Natural killer cell (primary cell): ENCODE measurements around the gene OR6C3. TPM values are rescaled to one million over a fixed set of nuclear protein-coding genes. Genes with fewer than 3 reads are reported as not detected.

Experiments
- ATAC-seq, 3 donors: fragments of 150-1000 bp in 2 of 3; fragments of 200-7000 bp in 1 of 3; cut with Tn5 transposase; 1 replicate in 1 of 3; 2 replicates in 2 of 3; pipeline ENCODE4 v1.10.0; 2021; ENCODE audit warnings: mild to moderate bottlenecking in 2 of 3, moderate library complexity in 2 of 3
- DNase-seq, 2 donors: peaks; one replicate each; pipeline versions ENCODE4 v3.0.0 to v3.0.0-alpha.2; 2013 to 2021; ENCODE audit warnings: mixed read lengths in 1 of 2
- H3K27ac ChIP-seq: one replicate; pipeline ENCODE4 v1.5.1; 2013; ENCODE audit warnings: mild to moderate bottlenecking, low read length
- H3K27me3 ChIP-seq: one replicate; pipeline ENCODE4 v1.6.1; 2013; ENCODE audit warnings: low read length; ENCODE audit not compliant: control insufficient read depth, insufficient read depth
- H3K36me3 ChIP-seq: one replicate; pipeline ENCODE4 v1.6.1; 2013; ENCODE audit warnings: low read length; ENCODE audit not compliant: control insufficient read depth, insufficient read depth
- H3K4me1 ChIP-seq: one replicate; pipeline ENCODE4 v1.6.1; 2013; ENCODE audit warnings: low read length; ENCODE audit not compliant: control insufficient read depth, insufficient read depth
- H3K4me3 ChIP-seq: one replicate; pipeline ENCODE4 v1.5.1; 2013; ENCODE audit warnings: low read length
- H3K9me3 ChIP-seq: one replicate; pipeline ENCODE4 v1.6.1; 2013; ENCODE audit warnings: low read length; ENCODE audit not compliant: control insufficient read depth, insufficient read depth
- H3K27ac Mint-ChIP-seq, 2 donors: one replicate each; pipeline ENCODE4 v1.8.0; 2022; ENCODE audit warnings: mild to moderate bottlenecking in 2 of 2, mixed read lengths in 2 of 2, moderate library complexity in 1 of 2
- H3K27me3 Mint-ChIP-seq, 2 donors: one replicate each; pipeline ENCODE4 v1.8.0; 2022; ENCODE audit warnings: low read depth in 2 of 2, mixed read lengths in 2 of 2
- H3K36me3 Mint-ChIP-seq: one replicate; pipeline ENCODE4 v1.8.0; 2022; ENCODE audit warnings: mixed read lengths
- H3K4me1 Mint-ChIP-seq, 2 donors: one replicate each; pipeline ENCODE4 v1.8.0; 2022; ENCODE audit warnings: mixed read lengths in 2 of 2
- H3K4me3 Mint-ChIP-seq: one replicate; pipeline ENCODE4 v1.8.0; 2022; ENCODE audit warnings: mild to moderate bottlenecking, moderate library complexity, mixed read lengths
- H3K9me3 Mint-ChIP-seq, 2 donors: one replicate each; pipeline ENCODE4 v1.8.0; 2022; ENCODE audit warnings: mixed read lengths in 2 of 2
- WGBS: methylation state at CpG from one replicate; pipeline ENCODE4 v1.1.7; 2013; ENCODE audit warnings: missing lambda C conversion rate; ENCODE audit not compliant: insufficient coverage; 5-methylcytosine and 5-hydroxymethylcytosine counted together
- intact Hi-C: fragments of 100-400 bp; cut with micrococcal nuclease; formaldehyde crosslinking; loops from one replicate; pipeline ENCODE4 v1.14.2; 2022
- total RNA-seq, 4 donors: library from RNA; stranded (reverse); fragments of 120-200 nt in 1 of 4; gene quantifications; one replicate each; pipeline versions ENCODE4 v1.2.3 to v1.2.4, GENCODE V29; 2013 to 2022
- TF ChIP-seq, protein P1 (sequence below): fragments of 200-600 bp; IDR thresholded peaks from one replicate; pipeline ENCODE4 v1.8.0; 2022; ENCODE audit warnings: antibody characterized with exemption

OR6C3 gene
- not detected for total RNA-seq
- not detected for total RNA-seq (2013)

GRCh38 chr12:55330446-55330845 is at the start of gene OR6C3:
TSS of gene OR6C3 (plus strand) at chr12:55330746. CDS start at chr12:55331701, 955 bp downstream.
- H3K4me3 ChIP-seq = no peak within 1 kb of the TSS
- no peaks in the 10 kb centered on the region for H3K9me3 ChIP-seq
- DNase-seq = no peak
- no peaks in the 10 kb centered on the region for H3K36me3 ChIP-seq
- H3K27ac Mint-ChIP-seq = no peak within 1 kb of the TSS
- intact Hi-C loops = no loop called here
- no peaks in the 10 kb centered on the region for H3K9me3 Mint-ChIP-seq
- no peak within 1 kb of the TSS for H3K27ac ChIP-seq
- H3K27me3 ChIP-seq = peaks cover 2% of the 10 kb centered on the region
- no peaks in the 10 kb centered on the region for H3K36me3 Mint-ChIP-seq
- 86% methylated on average over 1 of the region's 1 CpG for WGBS
- H3K27me3 Mint-ChIP-seq = peaks cover 4% of the 10 kb centered on the region in 2 donors
- no peak for ATAC-seq
- no peaks in the 10 kb centered on the region for H3K4me1 Mint-ChIP-seq
- no peaks in the 10 kb centered on the region for H3K4me1 ChIP-seq
- no peak within 1 kb of the TSS for H3K4me3 Mint-ChIP-seq
- TF ChIP-seq, protein P1, sequence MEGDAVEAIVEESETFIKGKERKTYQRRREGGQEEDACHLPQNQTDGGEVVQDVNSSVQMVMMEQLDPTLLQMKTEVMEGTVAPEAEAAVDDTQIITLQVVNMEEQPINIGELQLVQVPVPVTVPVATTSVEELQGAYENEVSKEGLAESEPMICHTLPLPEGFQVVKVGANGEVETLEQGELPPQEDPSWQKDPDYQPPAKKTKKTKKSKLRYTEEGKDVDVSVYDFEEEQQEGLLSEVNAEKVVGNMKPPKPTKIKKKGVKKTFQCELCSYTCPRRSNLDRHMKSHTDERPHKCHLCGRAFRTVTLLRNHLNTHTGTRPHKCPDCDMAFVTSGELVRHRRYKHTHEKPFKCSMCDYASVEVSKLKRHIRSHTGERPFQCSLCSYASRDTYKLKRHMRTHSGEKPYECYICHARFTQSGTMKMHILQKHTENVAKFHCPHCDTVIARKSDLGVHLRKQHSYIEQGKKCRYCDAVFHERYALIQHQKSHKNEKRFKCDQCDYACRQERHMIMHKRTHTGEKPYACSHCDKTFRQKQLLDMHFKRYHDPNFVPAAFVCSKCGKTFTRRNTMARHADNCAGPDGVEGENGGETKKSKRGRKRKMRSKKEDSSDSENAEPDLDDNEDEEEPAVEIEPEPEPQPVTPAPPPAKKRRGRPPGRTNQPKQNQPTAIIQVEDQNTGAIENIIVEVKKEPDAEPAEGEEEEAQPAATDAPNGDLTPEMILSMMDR = no peak

GRCh38 chr12:55280991-55281390 is 49.6 kb upstream of the OR6C3 start:
- Histone ChIP-seq H3K4me1 (no peaks in the 10 kb centered on the region), H3K27me3 (peaks cover 10% of the 10 kb centered on the region), H3K27ac (no peak overlapping the region), H3K9me3 (no peaks in the 10 kb centered on the region), H3K36me3 (no peaks in the 10 kb centered on the region), H3K4me3 (no peak overlapping the region)
- Mint-ChIP-seq H3K27ac (no peak overlapping the region), H3K9me3 (no peaks in the 10 kb centered on the region), H3K36me3 (no peaks in the 10 kb centered on the region), H3K4me3 (no peak overlapping the region), H3K27me3 (peaks cover 21 to 35% of the 10 kb centered on the region in 2 donors), H3K4me1 (no peaks in the 10 kb centered on the region)
- 44% methylated on average over 1 of the region's 2 CpGs for WGBS
- no peak for ATAC-seq
- TF ChIP-seq, protein P1 = no peak
- no peak for DNase-seq
- intact Hi-C loops = no loop called here

- Mint-ChIP-seq H3K4me3 (no peak overlapping the region), H3K9me3 (no peaks in the 10 kb centered on the region), H3K36me3 (no peaks in the 10 kb centered on the region), H3K4me1 (no peaks in the 10 kb centered on the region), H3K27ac (no peak overlapping the region), H3K27me3 (peaks cover 0 to 45% of the 10 kb centered on the region in 2 donors)
- Histone ChIP-seq H3K4me1 (no peaks in the 10 kb centered on the region), H3K27me3 (no peaks in the 10 kb centered on the region), H3K27ac (no peak overlapping the region), H3K4me3 (no peak overlapping the region), H3K36me3 (no peaks in the 10 kb centered on the region), H3K9me3 (no peaks in the 10 kb centered on the region)
- intact Hi-C loops = no loop called here
- ATAC-seq = no peak
- DNase-seq = no peak
- 54% methylated on average over 2 of the region's 2 CpGs for WGBS
- TF ChIP-seq, protein P1 = no peak
Observed at GRCh38 chr12:55289999-55290398, 40.5 kb upstream of the OR6C3 start.

- Mint-ChIP-seq H3K4me3 (no peak within 1 kb of the TSS), H3K9me3 (peaks cover 0 to 2% of the 10 kb centered on the region in 2 donors), H3K27ac (no peak within 1 kb of the TSS), H3K36me3 (no peaks in the 10 kb centered on the region), H3K27me3 (peaks cover 6 to 44% of the 10 kb centered on the region in 2 donors), H3K4me1 (no peaks in the 10 kb centered on the region)
- H3K36me3 ChIP-seq = no peaks in the 10 kb centered on the region
- ATAC-seq (no peak), DNase-seq (no peak)
- H3K27me3 ChIP-seq = no peaks in the 10 kb centered on the region
- WGBS = no CpG with 5 or more reads among the region's 2 CpGs
- TF ChIP-seq, protein P1 = no peak
- intact Hi-C loops = no loop called here
- no peaks in the 10 kb centered on the region for H3K9me3 ChIP-seq
- H3K27ac ChIP-seq = no peak within 1 kb of the TSS
- H3K4me1 ChIP-seq = no peaks in the 10 kb centered on the region
- no peak within 1 kb of the TSS for H3K4me3 ChIP-seq
Observed at GRCh38 chr12:55296469-55296868, 34.1 kb upstream of the OR6C3 start, which contains the start of gene OR6C6. TSS of gene OR6C6 (minus strand) at chr12:55296569. CDS start at chr12:55295232, 1,337 bp downstream.
